Testis (tissue), 2 donors: ENCODE measurements around the gene TMEM120A.

Experiments used
- POLR2A ChIP-seq: fragments of 450-650 bp; IDR thresholded peaks from one replicate; pipeline ENCODE4 v1.6.1; 2017; ENCODE audit warnings: antibody characterized with exemption, mild to moderate bottlenecking, moderate library complexity
- TF ChIP-seq, protein P1 (sequence below), 3 experiments: fragments of 450-650 bp in 2 of 3; fragments of 200-600 bp in 1 of 3; sonication (generic) in 1 of 3; IDR thresholded peaks; one replicate each; pipeline ENCODE4 v1.5.1; 2016 to 2019; ENCODE audit warnings: antibody characterized with exemption in 3 of 3, mild to moderate bottlenecking in 2 of 3, moderate library complexity in 1 of 3

DNA sequence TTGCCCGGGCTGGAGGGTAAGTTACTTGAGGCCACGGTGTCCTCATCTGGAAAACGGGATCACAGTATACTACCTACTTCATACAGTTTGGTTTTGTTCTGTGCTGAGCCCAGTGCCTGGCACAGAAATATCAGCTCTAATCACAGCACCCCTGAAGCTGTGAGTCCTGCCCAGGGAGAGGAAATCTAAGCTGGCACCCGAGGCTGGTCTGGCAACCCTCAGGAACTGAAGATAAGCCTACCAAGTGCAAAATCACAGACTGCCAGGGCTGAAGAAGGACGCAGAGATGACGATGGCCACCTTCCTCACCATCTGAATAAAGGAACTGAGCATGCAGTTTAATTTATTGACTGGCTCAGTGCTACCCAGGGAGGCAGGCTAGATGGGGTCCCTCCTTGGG is 7.7 kb upstream of the TMEM120A start:
- TF ChIP-seq, protein P1, sequence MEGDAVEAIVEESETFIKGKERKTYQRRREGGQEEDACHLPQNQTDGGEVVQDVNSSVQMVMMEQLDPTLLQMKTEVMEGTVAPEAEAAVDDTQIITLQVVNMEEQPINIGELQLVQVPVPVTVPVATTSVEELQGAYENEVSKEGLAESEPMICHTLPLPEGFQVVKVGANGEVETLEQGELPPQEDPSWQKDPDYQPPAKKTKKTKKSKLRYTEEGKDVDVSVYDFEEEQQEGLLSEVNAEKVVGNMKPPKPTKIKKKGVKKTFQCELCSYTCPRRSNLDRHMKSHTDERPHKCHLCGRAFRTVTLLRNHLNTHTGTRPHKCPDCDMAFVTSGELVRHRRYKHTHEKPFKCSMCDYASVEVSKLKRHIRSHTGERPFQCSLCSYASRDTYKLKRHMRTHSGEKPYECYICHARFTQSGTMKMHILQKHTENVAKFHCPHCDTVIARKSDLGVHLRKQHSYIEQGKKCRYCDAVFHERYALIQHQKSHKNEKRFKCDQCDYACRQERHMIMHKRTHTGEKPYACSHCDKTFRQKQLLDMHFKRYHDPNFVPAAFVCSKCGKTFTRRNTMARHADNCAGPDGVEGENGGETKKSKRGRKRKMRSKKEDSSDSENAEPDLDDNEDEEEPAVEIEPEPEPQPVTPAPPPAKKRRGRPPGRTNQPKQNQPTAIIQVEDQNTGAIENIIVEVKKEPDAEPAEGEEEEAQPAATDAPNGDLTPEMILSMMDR (IDR thresholded peaks at IDR 0.05): no peak
- TF ChIP-seq POLR2A: no peak
